Hematopoietic multipotent progenitor cell treated with erythropoietin and hydrocortisone succinate and interleukin-3 and kit ligand, for 4 days (in vitro differentiated cells): Measurements from ENCODE around the gene RAB8B.
A peak's percentile ranks its signal among the peaks of the same experiment; 100 is the strongest.

ENCODE experiments used
- DNase-seq: peaks from one replicate; pipeline ENCODE4 v3.0.0-alpha.2; 2015

Gene RAB8B

DNA sequence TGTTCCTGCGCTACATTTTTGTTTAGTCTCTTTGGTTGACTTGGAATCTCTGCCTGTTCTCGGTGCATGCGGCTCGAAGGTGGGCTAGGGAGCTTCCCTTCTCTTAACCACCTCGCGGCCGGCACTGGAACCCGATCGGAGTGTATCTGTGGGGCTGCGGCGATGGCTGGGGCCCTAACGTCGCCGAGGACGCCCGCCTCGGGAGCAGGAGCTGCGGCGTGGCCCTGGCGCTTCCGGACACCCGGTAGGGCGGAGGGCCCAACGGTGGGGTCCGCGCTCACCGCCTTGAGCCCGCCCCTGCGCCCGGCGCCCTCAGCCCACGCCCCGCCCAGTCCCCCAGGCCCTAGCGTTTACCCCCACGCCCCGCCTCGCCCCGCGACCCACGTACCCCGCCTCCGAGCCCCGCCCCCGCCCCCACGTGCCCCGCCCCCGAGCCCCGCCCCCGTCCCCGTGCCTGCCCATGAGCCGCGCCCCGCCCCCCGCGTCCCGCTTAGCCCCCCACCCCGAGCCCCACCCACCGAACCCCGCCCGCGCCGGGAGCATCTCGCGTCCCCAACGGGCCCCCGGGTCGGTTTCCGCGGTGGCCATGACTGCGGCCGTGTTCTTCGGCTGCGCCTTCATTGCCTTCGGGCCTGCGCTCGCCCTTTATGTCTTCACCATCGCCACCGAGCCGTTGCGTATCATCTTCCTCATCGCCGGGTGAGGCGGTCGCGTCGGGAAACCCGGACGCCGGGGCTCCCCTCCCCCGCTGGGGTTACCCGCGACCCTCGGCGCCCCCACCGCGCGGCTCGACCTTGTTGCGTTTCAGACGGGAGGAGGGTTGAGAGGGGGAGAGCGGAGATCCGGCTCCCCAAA lies 87.9 kb downstream of the RAB8B start, which contains the start of gene APH1B:
Gene APH1B (plus strand): TSS at position 568 of the 855 bp plus-strand sequence. CDS start 19 bp downstream, at position 587.
- DNase-seq = peak; percentile 96

GRCh38 chr15:63277893-63278456 lies 88.6 kb downstream of the RAB8B start:
- DNase-seq = peak; percentile 22

- DNase-seq = peak; percentile 24
Measured at GRCh38 chr15:63283126-63283525, 93.7 kb downstream of the RAB8B start.

- no peak for DNase-seq
Measured at GRCh38 chr15:63284335-63284734, 94.9 kb downstream of the RAB8B start.

DNA sequence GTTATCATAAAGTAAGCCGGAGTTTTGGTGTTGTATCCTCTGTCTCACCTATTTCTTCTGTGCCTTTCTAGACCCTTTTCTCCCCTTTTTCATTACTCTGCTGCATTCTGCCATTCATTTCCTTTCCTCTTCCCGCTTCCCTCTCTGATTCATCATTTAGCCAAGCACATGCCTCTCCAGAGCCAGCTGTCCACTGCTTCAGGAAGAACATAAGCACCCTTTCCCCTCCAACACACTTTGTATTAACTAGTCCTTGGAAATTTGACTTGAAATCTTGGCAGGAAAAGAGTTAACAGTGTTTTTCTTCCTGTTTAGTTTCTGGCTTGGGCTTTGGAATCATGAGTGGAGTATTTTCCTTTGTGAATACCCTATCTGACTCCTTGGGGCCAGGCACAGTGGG lies 97.7 kb downstream of the RAB8B start:
- DNase-seq = no peak

DNA sequence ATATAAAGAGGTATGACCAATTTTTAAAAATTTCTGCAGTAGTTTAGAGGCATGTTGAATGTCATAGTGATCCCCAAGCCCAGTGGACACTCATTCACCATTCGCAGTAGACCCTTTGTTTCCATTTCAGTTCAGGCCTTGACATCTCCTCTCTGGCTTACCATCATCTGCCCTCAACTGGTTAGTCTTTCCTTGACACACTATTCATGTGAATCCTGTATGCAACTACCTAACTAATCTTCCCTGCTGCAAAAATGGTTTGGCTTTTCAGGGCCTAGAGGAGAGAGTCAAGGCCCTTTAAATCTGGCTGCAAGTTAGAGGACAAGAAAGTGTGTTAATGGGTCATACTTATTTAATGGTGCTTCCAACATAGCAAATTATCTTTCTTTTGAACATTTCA lies 98.9 kb downstream of the RAB8B start:
- no peak for DNase-seq

DNA sequence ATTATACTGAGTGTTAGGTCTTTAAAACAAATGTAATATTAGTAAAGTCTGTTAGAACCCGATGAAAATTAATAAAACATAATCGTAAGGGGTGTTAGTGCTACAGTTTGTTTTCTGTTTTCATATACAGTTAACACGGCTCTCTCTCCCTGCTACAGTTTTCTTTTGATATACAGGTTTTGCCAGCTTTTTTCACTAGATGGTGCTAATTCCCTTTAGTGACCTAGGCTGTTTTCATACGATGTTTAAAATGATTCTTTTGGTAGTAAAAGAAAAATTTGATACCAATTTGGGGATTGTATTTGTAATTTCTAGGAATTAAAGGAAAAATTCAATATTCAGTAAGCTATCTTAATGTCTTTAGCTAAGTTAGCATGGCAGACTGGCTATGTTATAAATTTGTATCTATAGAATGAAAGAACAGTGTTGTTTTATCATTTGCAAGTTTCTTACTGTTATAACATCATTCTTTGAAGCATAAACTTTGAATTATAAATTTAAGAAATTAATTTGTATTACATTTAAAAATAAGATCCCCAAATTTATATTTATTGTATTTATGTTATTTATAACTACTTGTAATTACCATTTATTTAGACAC lies 99.5 kb downstream of the RAB8B start:
- DNase-seq = peak; percentile 85

DNA sequence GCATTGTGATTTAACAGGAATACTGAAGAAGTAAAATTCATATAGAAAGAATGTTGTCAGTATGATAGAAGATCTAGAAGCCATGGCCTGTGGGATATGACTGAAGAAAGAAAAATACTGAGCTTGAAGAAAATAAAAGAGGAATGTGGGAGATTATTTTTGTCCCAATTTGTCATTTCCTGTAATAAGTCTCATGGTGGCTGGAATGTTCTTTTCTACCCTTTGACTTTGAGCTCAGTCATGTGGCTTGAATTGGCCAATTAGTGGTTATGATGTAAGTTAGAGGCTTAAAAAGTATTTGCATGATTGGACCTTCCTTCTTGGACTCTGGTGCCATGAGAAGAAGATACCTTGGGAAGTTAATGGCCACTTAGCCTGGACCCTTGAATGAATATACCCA lies 102.1 kb downstream of the RAB8B start:
- no peak for DNase-seq

DNA sequence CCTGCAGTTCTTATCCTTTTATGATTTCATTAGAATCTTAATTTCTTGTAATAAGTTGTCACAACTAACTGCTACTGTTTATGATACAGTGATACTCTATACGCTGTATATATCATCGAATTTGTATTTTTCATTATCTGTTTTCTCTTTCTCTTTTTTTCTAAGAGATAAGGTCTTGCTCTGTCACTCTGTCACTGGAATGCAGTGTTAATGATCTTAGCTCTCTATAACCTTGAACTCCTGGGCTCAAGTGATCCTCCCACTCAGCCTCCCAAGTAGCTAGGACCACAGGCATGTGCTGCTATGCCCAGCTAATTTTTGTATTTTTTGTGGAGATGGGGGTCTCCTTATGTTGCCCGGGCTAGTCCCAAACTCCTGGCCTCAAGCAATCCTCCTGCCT lies 102.8 kb downstream of the RAB8B start:
- DNase-seq = no peak

DNA sequence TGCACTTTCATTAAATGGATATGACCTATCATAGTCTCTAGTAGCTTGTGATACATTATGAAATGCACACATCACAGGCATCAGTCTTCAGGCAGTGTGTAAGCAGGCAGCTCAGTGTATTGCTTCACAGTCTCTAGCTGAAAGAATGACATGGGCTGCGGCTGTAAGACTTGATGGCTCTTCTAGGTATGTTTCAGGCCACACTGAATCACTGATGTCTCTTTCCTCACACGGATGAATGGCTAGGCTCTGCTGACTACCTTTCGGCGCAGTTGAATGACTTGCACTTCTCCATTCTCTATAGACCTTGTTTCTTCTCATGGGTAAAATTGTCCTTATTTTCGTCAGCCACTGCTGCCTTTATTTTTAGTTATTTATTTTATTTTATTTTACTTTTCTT lies 103.4 kb downstream of the RAB8B start:
- no peak for DNase-seq

DNA sequence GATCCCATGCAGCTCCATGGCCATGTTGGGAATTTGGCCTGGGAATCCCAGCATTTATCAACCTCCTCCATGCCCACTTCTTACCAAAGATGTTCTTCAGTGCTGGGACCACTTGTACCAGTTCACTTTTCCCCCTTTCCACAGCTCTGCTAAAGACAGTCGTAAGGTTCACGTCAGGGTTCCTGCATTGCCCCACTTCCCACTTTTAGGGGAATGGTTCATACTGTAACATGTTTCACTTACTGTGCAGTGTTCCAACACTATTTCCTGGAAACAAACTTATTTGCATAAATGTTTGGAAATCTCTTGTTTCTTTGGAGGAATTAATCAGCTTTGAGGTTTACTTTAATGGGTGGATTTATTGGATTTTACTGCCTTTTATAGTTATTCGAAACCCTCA lies 105.0 kb downstream of the RAB8B start:
- DNase-seq = no peak

DNA sequence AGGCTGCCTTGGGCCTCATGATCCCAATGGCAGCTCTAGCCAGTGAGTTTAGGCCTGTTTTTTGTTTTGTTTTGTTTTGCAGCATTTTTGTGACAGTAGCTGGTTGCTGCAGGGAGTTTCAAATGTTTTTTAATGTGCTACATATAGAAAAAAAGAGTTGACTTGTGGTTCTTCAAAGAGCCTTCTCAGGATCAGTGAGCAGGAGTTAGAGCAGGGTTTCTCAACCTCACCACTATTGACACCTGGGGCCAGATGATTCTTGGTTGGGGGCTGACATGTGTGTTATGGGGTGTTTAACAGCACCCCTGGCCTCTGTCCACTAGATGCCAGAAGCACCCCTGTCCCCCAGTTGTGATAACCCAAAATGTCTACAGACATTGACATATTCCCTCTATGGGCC lies 105.9 kb downstream of the RAB8B start:
- DNase-seq = no peak

GRCh38 chr15:63296195-63296594 lies 106.8 kb downstream of the RAB8B start:
- peak; percentile 16 for DNase-seq

- peak; percentile 14 for DNase-seq
Measured at GRCh38 chr15:63299943-63300575, 110.7 kb downstream of the RAB8B start.

DNA sequence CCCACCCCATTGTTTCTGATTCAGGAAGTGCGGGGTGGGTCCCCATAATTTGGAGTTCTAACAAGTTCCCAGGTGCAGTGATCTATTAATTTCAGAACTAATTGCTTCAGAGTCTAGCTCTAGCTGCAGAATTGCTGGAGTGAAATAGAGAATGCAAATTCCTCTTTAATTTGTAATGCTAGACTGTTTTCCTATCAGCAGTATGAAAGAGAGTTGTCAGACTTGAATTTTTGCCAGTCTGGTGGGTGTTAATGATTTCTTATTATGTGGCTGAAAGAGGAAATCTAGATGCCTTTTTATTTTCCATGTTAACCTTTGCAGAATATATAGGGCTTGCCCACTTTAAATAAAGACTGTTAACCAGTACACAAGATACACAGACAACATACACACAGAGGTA lies 111.7 kb downstream of the RAB8B start:
- no peak for DNase-seq

- DNase-seq = no peak
Measured at GRCh38 chr15:63305260-63305659, 115.9 kb downstream of the RAB8B start.

DNA sequence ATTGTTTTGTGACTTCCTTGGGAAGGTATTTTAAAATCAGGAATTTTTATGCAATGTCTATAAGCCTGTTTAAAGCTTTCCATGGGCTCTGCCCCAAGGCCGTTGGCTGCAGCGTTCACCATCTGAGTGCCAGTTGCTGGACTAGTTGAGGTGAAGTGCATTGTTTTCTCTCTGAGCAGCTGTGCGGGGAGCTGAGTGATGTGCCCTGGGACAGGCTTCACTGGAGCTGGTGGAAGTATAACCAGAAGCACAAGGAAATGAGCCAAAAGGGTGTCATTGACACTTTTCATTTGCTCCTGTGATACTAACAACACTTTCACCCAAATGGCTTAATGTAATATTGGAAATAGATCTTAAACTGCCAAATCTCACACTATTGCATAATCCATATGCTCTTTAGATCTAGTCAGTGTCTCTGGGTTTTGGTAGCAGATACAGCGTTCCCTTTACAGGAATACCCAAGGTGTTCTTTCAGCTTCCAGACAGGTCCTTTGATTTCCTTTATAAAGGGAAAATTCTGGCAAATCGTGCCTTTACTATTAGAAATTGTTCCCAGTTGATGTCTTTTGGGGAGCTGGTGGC lies 117.2 kb downstream of the RAB8B start:
- no peak for DNase-seq

DNA sequence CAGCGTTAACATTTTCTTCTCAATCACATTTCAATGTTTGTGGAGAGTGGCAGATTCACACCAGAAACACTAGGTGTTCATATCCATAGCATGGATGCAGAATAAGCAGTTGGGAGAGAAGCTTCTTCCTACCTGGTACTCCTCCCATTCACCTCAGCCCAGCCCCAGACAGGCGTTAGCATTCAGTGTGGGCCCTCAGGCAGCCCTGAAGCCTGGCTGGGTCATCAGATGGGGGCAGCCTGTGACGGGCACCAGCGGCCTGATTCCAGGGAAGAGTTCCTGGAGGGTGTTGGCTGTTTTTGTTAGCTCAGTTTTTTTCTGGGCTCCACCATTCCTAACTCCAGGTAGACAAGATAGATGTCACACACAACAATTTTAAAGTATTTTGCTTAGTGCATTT lies 119.1 kb downstream of the RAB8B start:
- DNase-seq = no peak

- DNase-seq = no peak
Measured at GRCh38 chr15:63308947-63309346, 119.5 kb downstream of the RAB8B start.

DNA sequence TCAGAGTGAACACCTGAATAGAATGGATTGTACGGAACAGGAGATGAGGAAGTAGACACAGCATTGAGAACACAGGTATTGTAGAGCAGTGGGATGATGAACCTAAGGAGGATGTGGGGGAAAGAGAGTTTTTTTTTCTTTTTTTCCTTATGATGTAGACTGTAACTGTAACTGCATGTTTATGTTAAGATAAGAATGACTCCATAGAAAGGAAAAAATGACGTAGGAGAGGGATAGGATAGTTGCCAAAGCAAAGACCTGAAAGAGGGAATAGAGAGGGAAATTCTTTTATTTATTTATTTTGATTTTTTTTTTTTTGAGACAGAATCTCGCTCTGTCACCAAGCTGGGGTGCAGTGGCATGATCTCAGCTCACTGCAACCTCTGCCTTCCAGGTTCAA lies 121.2 kb downstream of the RAB8B start:
- no peak for DNase-seq

DNA sequence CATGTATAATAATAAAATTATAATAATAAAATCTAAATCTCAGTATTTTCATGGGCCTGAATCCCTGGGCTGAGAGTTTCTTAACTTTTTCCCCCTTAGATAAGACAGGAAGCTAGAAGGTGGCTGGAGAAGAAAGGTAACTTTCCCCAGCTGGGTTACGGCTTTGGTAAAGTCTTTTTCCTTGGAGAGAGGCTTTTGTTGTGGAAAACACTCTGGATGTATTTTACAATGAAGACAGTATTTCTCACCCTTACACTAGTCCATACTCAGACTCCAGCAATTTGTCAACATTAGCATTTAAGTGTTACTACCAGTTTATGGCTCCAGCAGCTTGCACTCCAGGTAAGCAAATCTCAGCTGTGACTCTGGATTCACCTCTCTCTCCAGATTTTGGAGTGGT lies 122.9 kb downstream of the RAB8B start:
- no peak for DNase-seq

- no peak for DNase-seq
Measured at GRCh38 chr15:63313825-63314224, 124.4 kb downstream of the RAB8B start.

GRCh38 chr15:63314409-63314808 lies 125.0 kb downstream of the RAB8B start:
- no peak for DNase-seq
